Measurements from ENCODE around the gene AIG1.
A peak's percentile ranks its signal among the peaks of the same experiment; 100 is the strongest.
"Not testable (repeated sequence)": the region's sequence is repeated elsewhere in the genome, so short reads cannot be mapped to it uniquely, and the experiment has no call there.

The AIG1 gene

GRCh38 chr6:143058987-143059386 is 1.7 kb upstream of the AIG1 start:
- no peak for DNase-seq (ENCODE audit: low read depth)

- DNase-seq (ENCODE audit: low read depth), result no peak
Observed at GRCh38 chr6:143059663-143060353, 881 bp upstream of the AIG1 start.

GRCh38 chr6:143060354-143060805 is 309 bp upstream of the AIG1 start:
- DNase-seq (ENCODE audit: low read depth), result peak; percentile 73

GRCh38 chr6:143061597-143062385 is 1.1 kb downstream of the AIG1 start:
- no peak for DNase-seq (ENCODE audit: low read depth)

GRCh38 chr6:143062551-143062950 is 1.9 kb downstream of the AIG1 start:
- no peak for DNase-seq (ENCODE audit: low read depth)

GRCh38 chr6:143063631-143064030 is 2.9 kb downstream of the AIG1 start:
- no peak for DNase-seq (ENCODE audit: low read depth)

- DNase-seq (ENCODE audit: low read depth), result no peak
Observed at GRCh38 chr6:143064271-143064670, 3.6 kb downstream of the AIG1 start.

GRCh38 chr6:143064951-143065683 is 4.4 kb downstream of the AIG1 start:
- DNase-seq (ENCODE audit: low read depth), result no peak

- no peak for DNase-seq (ENCODE audit: low read depth)
Observed at GRCh38 chr6:143068001-143068400, 7.3 kb downstream of the AIG1 start.

GRCh38 chr6:143074101-143074500 is 13.4 kb downstream of the AIG1 start:
- DNase-seq (ENCODE audit: low read depth), result no peak

GRCh38 chr6:143074670-143075318 is 14.1 kb downstream of the AIG1 start:
- DNase-seq (ENCODE audit: low read depth), result no peak

GRCh38 chr6:143078468-143079324 is 18.0 kb downstream of the AIG1 start:
- DNase-seq (ENCODE audit: low read depth), result no peak

GRCh38 chr6:143079325-143079640 is 18.6 kb downstream of the AIG1 start:
- DNase-seq (ENCODE audit: low read depth), result no peak

- not testable (repeated sequence) for DNase-seq (ENCODE audit: low read depth)
Observed at GRCh38 chr6:143082274-143082673, 21.6 kb downstream of the AIG1 start.

- not testable (repeated sequence) for DNase-seq (ENCODE audit: low read depth)
Observed at GRCh38 chr6:143084019-143084418, 23.3 kb downstream of the AIG1 start.

- DNase-seq (ENCODE audit: low read depth), result not testable (repeated sequence)
Observed at GRCh38 chr6:143087335-143087734, 26.6 kb downstream of the AIG1 start.

GRCh38 chr6:143087856-143088255 is 27.2 kb downstream of the AIG1 start:
- DNase-seq (ENCODE audit: low read depth), result no peak

GRCh38 chr6:143090314-143091044 is 29.8 kb downstream of the AIG1 start:
- no peak for DNase-seq (ENCODE audit: low read depth)

- DNase-seq (ENCODE audit: low read depth), result no peak
Observed at GRCh38 chr6:143092768-143093167, 32.1 kb downstream of the AIG1 start.

GRCh38 chr6:143093290-143093689 is 32.6 kb downstream of the AIG1 start:
- no peak for DNase-seq (ENCODE audit: low read depth)

GRCh38 chr6:143096403-143096802 is 35.7 kb downstream of the AIG1 start:
- DNase-seq (ENCODE audit: low read depth), result no peak
